PC-9 (cell line): ENCODE data around the gene MAVS. TPM values are rescaled to one million over a fixed set of nuclear protein-coding genes. Genes with fewer than 3 reads are reported as not detected.

ENCODE experiments used
- BruUV-seq: library from RNA; stranded (reverse); fragments of 400-500 nt; replicated peaks from 2 replicates; lab custom pipeline; 2021; lab: Mats Ljungman, UMichigan
- CTCF ChIA-PET: fragments of 300-600 bp; sonication (Branson Sonifier 250); formaldehyde crosslinking; loops from one replicate; lab custom pipeline; 2022; ENCODE audit warnings: antibody characterized with exemption; lab: Charles Lee
- POLR2A ChIA-PET: fragments of 300-600 bp; sonication (Branson Sonifier 250); formaldehyde crosslinking; loops from one replicate; lab custom pipeline; 2022; ENCODE audit warnings: antibody characterized with exemption; ENCODE audit not compliant: unreplicated experiment; lab: Charles Lee
- DNase-seq, 2 experiments: peaks; one replicate each; pipeline versions ENCODE4 v3.0.0 to v3.0.0-alpha.2; 2015 to 2022; ENCODE audit warnings: mixed read lengths in 1 of 2
- H2AFZ ChIP-seq: fragments of 200-600 bp; sonication (generic); 2 replicates; pipeline ENCODE4 v1.8.1; 2017; ENCODE audit warnings: antibody characterized with exemption
- H3F3A ChIP-seq: fragments of 200-600 bp; sonication (generic); 2 replicates; pipeline ENCODE4 v1.8.1; 2017; ENCODE audit warnings: antibody characterized with exemption, mild to moderate bottlenecking, low read depth; ENCODE audit not compliant: insufficient read depth
- H3K27ac ChIP-seq: fragments of 200-600 bp; sonication (generic); 2 replicates; pipeline ENCODE4 v1.6.1; 2016; ENCODE audit warnings: mixed run types
- H3K27me3 ChIP-seq: fragments of 200-600 bp; sonication (generic); 2 replicates; pipeline ENCODE4 v1.6.1; 2016; ENCODE audit warnings: low read depth, mixed run types; ENCODE audit not compliant: insufficient read depth
- H3K36me3 ChIP-seq: fragments of 200-600 bp; sonication (generic); 2 replicates; pipeline ENCODE4 v1.6.1; 2016; ENCODE audit warnings: low read depth, mixed run types
- H3K4me1 ChIP-seq: fragments of 200-600 bp; sonication (generic); replicated peaks from 2 replicates; pipeline ENCODE4 v1.6.1; 2016; ENCODE audit warnings: mixed run types; ENCODE audit not compliant: insufficient read depth
- H3K4me2 ChIP-seq: fragments of 200-600 bp; sonication (generic); 2 replicates; pipeline ENCODE4 v1.6.1; 2017; ENCODE audit warnings: mixed run types
- H3K4me3 ChIP-seq: fragments of 200-600 bp; sonication (generic); 2 replicates; pipeline ENCODE4 v1.6.1; 2016; ENCODE audit warnings: mixed run types
- H3K79me2 ChIP-seq: fragments of 200-600 bp; sonication (generic); 2 replicates; pipeline ENCODE4 v1.6.1; 2017; ENCODE audit warnings: low read depth, mixed run types
- H3K9me2 ChIP-seq: fragments of 200-600 bp; sonication (generic); 2 replicates; pipeline ENCODE4 v1.8.1; 2017; ENCODE audit warnings: mild to moderate bottlenecking; ENCODE audit not compliant: insufficient read depth
- H3K9me3 ChIP-seq: fragments of 200-600 bp; sonication (generic); 2 replicates; pipeline ENCODE4 v1.8.1; 2016; ENCODE audit warnings: low read depth; ENCODE audit not compliant: insufficient read depth
- H4K20me1 ChIP-seq: fragments of 200-600 bp; sonication (generic); 2 replicates; pipeline ENCODE4 v1.8.1; 2017; ENCODE audit not compliant: insufficient read depth
- CTCF ChIP-seq: fragments of 200-600 bp; sonication (generic); conservative IDR thresholded peaks from 2 replicates; pipeline ENCODE4 v1.6.1; 2017; ENCODE audit warnings: mixed run types, antibody characterized with exemption, mild to moderate bottlenecking, moderate library complexity
- EZH2 ChIP-seq: fragments of 200-600 bp; sonication (generic); IDR thresholded peaks from 2 replicates; pipeline ENCODE4 v1.8.0; 2017; ENCODE audit warnings: antibody characterized with exemption, low read depth
- intact Hi-C: fragments of 100-400 bp; cut with micrococcal nuclease; formaldehyde crosslinking; loops from one replicate; pipeline ENCODE4 v1.10.0; 2022; ENCODE audit not compliant: unreplicated experiment
- total RNA-seq: library from RNA; stranded (reverse); gene quantifications from 2 replicates; pipeline ENCODE4 v1.2.3, GENCODE V29; 2021

MAVS gene
- total RNA-seq, 1 experiment from 2014 or later: 61.3 TPM

DNA sequence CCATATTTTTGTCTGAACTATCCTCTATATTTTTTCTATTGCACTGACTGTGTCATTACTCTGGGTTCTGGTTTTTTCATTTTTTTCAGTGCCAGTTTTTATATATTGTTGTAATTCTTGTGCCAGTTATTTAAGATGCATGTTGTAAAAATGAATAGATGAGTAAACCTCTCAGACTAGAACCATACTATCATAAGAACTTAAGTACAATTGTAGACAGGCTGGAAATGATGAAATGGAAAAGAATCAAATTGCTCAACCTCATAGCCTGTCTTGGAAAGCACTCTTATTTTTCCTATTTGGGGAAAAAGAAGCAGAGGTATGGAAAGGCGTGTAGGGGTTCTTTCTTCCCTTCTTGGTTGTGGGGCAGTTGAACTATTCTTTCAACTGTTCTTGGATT is 72.7 kb downstream of the MAVS start:
- H3K9me2 ChIP-seq: no peaks in the 10 kb centered on the region
- H3K4me3 ChIP-seq: no peak overlapping the region
- no TSS peak for BruUV-seq
- peaks cover 28% of the 10 kb centered on the region for H3K36me3 ChIP-seq
- DNase-seq: no peak
- no peak overlapping the region for H2AFZ ChIP-seq
- no peak overlapping the region for H3K27ac ChIP-seq
- H4K20me1 ChIP-seq: peaks cover 54% of the 10 kb centered on the region
- TF ChIP-seq CTCF (no peak), EZH2 (no peak)
- H3K27me3 ChIP-seq: no peaks in the 10 kb centered on the region
- intact Hi-C loops: no loop called here
- no peaks in the 10 kb centered on the region for H3K4me1 ChIP-seq
- ChIA-PET CTCF (no interaction called here), POLR2A (no interaction called here)
- H3K79me2 ChIP-seq: peaks cover 54% of the 10 kb centered on the region
- H3K4me2 ChIP-seq: no peak overlapping the region
- peaks cover 20% of the 10 kb centered on the region; the same call in 1 of the 2 replicates for H3F3A ChIP-seq
- H3K9me3 ChIP-seq: no peaks in the 10 kb centered on the region

DNA sequence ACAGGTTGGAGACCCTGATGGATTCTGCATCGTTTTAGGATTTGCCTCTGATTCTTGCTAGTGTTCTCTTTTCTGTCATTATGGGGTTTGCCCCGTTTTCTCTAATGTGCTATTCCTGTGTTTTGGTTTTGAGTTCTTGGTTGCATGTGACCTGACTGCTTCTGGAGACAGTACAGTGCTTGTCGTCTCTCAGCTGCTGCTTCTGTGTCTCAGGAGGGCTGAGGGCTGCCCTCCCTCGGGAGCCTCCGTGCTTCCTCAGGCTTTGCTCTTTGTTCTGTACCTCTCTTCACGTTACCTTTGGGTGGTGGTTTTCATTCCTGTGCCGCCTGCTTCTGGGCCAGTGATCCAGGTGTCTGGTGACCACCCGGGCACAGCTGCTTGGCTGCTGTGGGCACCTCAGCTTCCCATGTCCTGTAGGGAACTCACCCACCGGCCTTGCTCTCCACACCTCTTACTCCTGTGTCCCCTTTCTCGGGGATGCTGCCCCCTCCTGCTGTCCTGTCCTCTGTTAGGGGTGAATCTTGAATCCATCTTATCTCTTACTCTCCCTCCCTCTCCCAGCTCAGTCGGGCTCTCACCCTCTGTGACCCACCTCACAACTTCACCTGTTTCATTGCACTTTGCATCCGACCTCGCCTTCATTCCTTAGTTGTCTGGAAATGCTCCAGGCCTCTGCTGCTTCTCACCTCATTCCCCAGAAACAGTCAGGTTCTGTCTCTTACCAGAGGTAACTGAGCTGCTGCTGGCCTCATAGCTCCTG is 75.8 kb downstream of the MAVS start:
- no peaks in the 10 kb centered on the region for H3K9me2 ChIP-seq
- no TSS peak for BruUV-seq
- H3K27ac ChIP-seq: peak overlapping the region; percentile 16; the same call in 1 of the 2 replicates
- intact Hi-C loops: no loop called here
- H3K9me3 ChIP-seq: no peaks in the 10 kb centered on the region
- no peak overlapping the region for H2AFZ ChIP-seq
- H3F3A ChIP-seq: peaks cover 38% of the 10 kb centered on the region
- TF ChIP-seq CTCF (no peak), EZH2 (no peak)
- H3K79me2 ChIP-seq: peaks cover 24% of the 10 kb centered on the region
- peaks cover 48% of the 10 kb centered on the region for H4K20me1 ChIP-seq
- no peaks in the 10 kb centered on the region for H3K27me3 ChIP-seq
- DNase-seq: no peak
- no peaks in the 10 kb centered on the region for H3K4me1 ChIP-seq
- no peak overlapping the region for H3K4me2 ChIP-seq
- peaks cover 13% of the 10 kb centered on the region for H3K36me3 ChIP-seq
- H3K4me3 ChIP-seq: no peak overlapping the region
- CTCF ChIA-PET: interaction anchor here (0.6 kb wide), 1 partner anchor 15 kb away, joined by 3 read pairs; no protein-coding TSS in a partner anchor
- POLR2A ChIA-PET: interaction anchor here (0.6 kb wide), 2 partner anchors 68 to 136 kb away, joined by 3 read pairs; partner anchors contain the start of gene CENPB

GRCh38 chr20:3922983-3923339 is 76.3 kb downstream of the MAVS start:
- no peak overlapping the region for H3K4me3 ChIP-seq
- H3K27me3 ChIP-seq: no peaks in the 10 kb centered on the region
- intact Hi-C loops: no loop called here
- H3K4me1 ChIP-seq: no peaks in the 10 kb centered on the region
- ChIA-PET POLR2A (interaction anchor here (0.6 kb wide), 1 partner anchor 68 kb away, joined by 3 read pairs; no protein-coding TSS in a partner anchor), CTCF (no interaction called here)
- H3K9me2 ChIP-seq: no peaks in the 10 kb centered on the region
- H3K9me3 ChIP-seq: no peaks in the 10 kb centered on the region
- peaks cover 21% of the 10 kb centered on the region for H3K79me2 ChIP-seq
- H4K20me1 ChIP-seq: peaks cover 46% of the 10 kb centered on the region
- no peak overlapping the region for H3K4me2 ChIP-seq
- H3F3A ChIP-seq: peaks cover 44% of the 10 kb centered on the region
- no peak for DNase-seq
- H3K27ac ChIP-seq: peak overlapping the region; percentile 16; the same call in 1 of the 2 replicates
- no TSS peak for BruUV-seq
- TF ChIP-seq CTCF: no peak
- TF ChIP-seq EZH2: no peak
- peaks cover 13% of the 10 kb centered on the region for H3K36me3 ChIP-seq
- no peak overlapping the region for H2AFZ ChIP-seq
